IMR-90 (cell line): Measurements from ENCODE around the gene ATP8B2. TPM values are rescaled to one million over a fixed set of nuclear protein-coding genes. Genes with fewer than 3 reads are reported as not detected.

Source experiments
- ATAC-seq: fragments of 200-7000 bp; cut with Tn5 transposase; 2 replicates; pipeline ENCODE4 v1.9.1; 2020; ENCODE audit warnings: low read depth, mild to moderate bottlenecking, moderate library complexity
- BruUV-seq: library from RNA; stranded (reverse); fragments of 400-500 nt; replicated peaks from 2 replicates; lab custom pipeline; 2021; lab: Mats Ljungman, UMichigan
- CTCF ChIA-PET: fragments of 300-600 bp; formaldehyde crosslinking; extraction: SDS; loops from one replicate; lab custom pipeline; 2021; ENCODE audit warnings: antibody characterized with exemption; lab: Yijun Ruan, JAX
- POLR2A ChIA-PET: fragments of 300-600 bp; sonication (Branson Sonifier 250); formaldehyde crosslinking; loops from one replicate; lab custom pipeline; 2022; ENCODE audit warnings: antibody characterized with exemption; ENCODE audit not compliant: unreplicated experiment; lab: Charles Lee
- DNase-seq: peaks from one replicate; pipeline ENCODE4 v3.0.0; 2013
- H2AFZ ChIP-seq: replicated peaks from 2 replicates; pipeline ENCODE3; 2013; ENCODE audit warnings: low read length, mild to moderate bottlenecking; ENCODE audit not compliant: poor library complexity
- H2AK5ac ChIP-seq: 2 replicates; pipeline ENCODE4 v1.6.1; 2013; ENCODE audit warnings: low read depth, low read length, inconsistent platforms
- H2AK9ac ChIP-seq: replicated peaks from 2 replicates; pipeline ENCODE3; 2013; ENCODE audit warnings: mild to moderate bottlenecking, low read depth, low read length, moderate library complexity; ENCODE audit not compliant: poor library complexity
- H2BK120ac ChIP-seq: 2 replicates; pipeline ENCODE4 v1.6.1; 2013; ENCODE audit warnings: low read depth, low read length, inconsistent platforms
- H2BK15ac ChIP-seq: 3 replicates; pipeline ENCODE4 v1.6.1; 2013; ENCODE audit warnings: low read depth, low read length, inconsistent platforms
- H2BK20ac ChIP-seq: 2 replicates; pipeline ENCODE4 v1.6.1; 2013; ENCODE audit warnings: low read depth, mild to moderate bottlenecking, inconsistent platforms, low read length, moderate library complexity
- H2BK5ac ChIP-seq: 2 replicates; pipeline ENCODE4 v1.6.1; 2013; ENCODE audit warnings: mild to moderate bottlenecking, low read depth, low read length, inconsistent platforms; ENCODE audit not compliant: poor library complexity, severe bottlenecking
- H3K14ac ChIP-seq: replicated peaks from 2 replicates; pipeline ENCODE4 v1.6.1; 2013; ENCODE audit warnings: low read depth, low read length, inconsistent platforms
- H3K18ac ChIP-seq: 2 replicates; pipeline ENCODE4 v1.6.1; 2013; ENCODE audit warnings: low read depth, low read length, control low read depth
- H3K23ac ChIP-seq: 2 replicates; pipeline ENCODE4 v1.6.1; 2013; ENCODE audit warnings: low read depth, low read length, inconsistent platforms
- H3K27ac ChIP-seq: 2 replicates; pipeline ENCODE4 v1.5.1; 2013; ENCODE audit warnings: mild to moderate bottlenecking, control low read depth, low read length; ENCODE audit not compliant: insufficient read depth
- H3K27me3 ChIP-seq: 2 replicates; pipeline ENCODE4 v1.6.1; 2013; ENCODE audit warnings: low read length; ENCODE audit not compliant: control insufficient read depth, insufficient read depth
- H3K36me3 ChIP-seq: 2 replicates; pipeline ENCODE4 v1.6.1; 2013; ENCODE audit warnings: low read length, mixed read lengths; ENCODE audit not compliant: control insufficient read depth, insufficient read depth
- H3K4ac ChIP-seq: 2 replicates; pipeline ENCODE4 v1.6.1; 2013; ENCODE audit warnings: low read depth, low read length, inconsistent platforms
- H3K4me1 ChIP-seq: 2 replicates; pipeline ENCODE4 v1.6.1; 2013; ENCODE audit warnings: low read length, mixed read lengths; ENCODE audit not compliant: control insufficient read depth, insufficient read depth
- H3K4me2 ChIP-seq: 2 replicates; pipeline ENCODE4 v1.6.1; 2013; ENCODE audit warnings: low read depth, mild to moderate bottlenecking, control low read depth, low read length, moderate library complexity
- H3K4me3 ChIP-seq: 2 replicates; pipeline ENCODE4 v1.5.1; 2013; ENCODE audit warnings: low read depth, mild to moderate bottlenecking, control low read depth, low read length, moderate library complexity; ENCODE audit not compliant: insufficient read depth
- H3K56ac ChIP-seq: 2 replicates; pipeline ENCODE4 v1.6.1; 2013; ENCODE audit warnings: low read length, inconsistent platforms; ENCODE audit not compliant: insufficient read depth; ENCODE audit errors: extremely low read depth
- H3K79me1 ChIP-seq, 2 experiments: 2 replicates each; pipeline ENCODE4 v1.6.1; 2013; ENCODE audit warnings: low read length in 2 of 2, inconsistent platforms in 1 of 2, low read depth in 1 of 2
- H3K9ac ChIP-seq: 2 replicates; pipeline ENCODE4 v1.6.1; 2013; ENCODE audit warnings: low read depth, low read length, control low read depth
- H3K9me1 ChIP-seq: 2 replicates; pipeline ENCODE4 v1.6.1; 2013; ENCODE audit warnings: low read length, inconsistent platforms; ENCODE audit not compliant: insufficient read depth
- H3K9me3 ChIP-seq: 2 replicates; pipeline ENCODE4 v1.6.1; 2013; ENCODE audit warnings: low read length; ENCODE audit not compliant: control insufficient read depth, insufficient read depth
- H4K20me1 ChIP-seq: 2 replicates; pipeline ENCODE4 v1.6.1; 2013; ENCODE audit warnings: low read length, inconsistent platforms; ENCODE audit not compliant: insufficient read depth
- H4K5ac ChIP-seq: 2 replicates; pipeline ENCODE4 v1.6.1; 2013; ENCODE audit warnings: mild to moderate bottlenecking, low read depth, low read length, control low read depth
- H4K8ac ChIP-seq, 2 experiments: 2 replicates each; pipeline ENCODE4 v1.6.1; 2013; ENCODE audit warnings: low read depth in 2 of 2, low read length in 2 of 2, control low read depth in 1 of 2, inconsistent platforms in 1 of 2
- H4K91ac ChIP-seq: 2 replicates; pipeline ENCODE4 v1.6.1; 2013; ENCODE audit warnings: low read depth, low read length, inconsistent platforms; ENCODE audit not compliant: insufficient read depth
- BHLHE40 ChIP-seq: fragments of 150-350 bp; IDR thresholded peaks from 2 replicates; pipeline ENCODE4 v1.6.1; 2016; ENCODE audit warnings: mild to moderate bottlenecking, low read depth, low read length
- CEBPB ChIP-seq: IDR thresholded peaks from 2 replicates; pipeline ENCODE4 v1.6.1; 2012; ENCODE audit warnings: low read depth, low read length, improper control_type of control experiment
- CHD1 ChIP-seq: IDR thresholded peaks from 2 replicates; pipeline ENCODE4 v1.6.1; 2012; ENCODE audit warnings: low read depth, low read length, improper control_type of control experiment
- CTCF ChIP-seq: conservative IDR thresholded peaks from 2 replicates; pipeline ENCODE4 v1.5.1; 2012; ENCODE audit warnings: mild to moderate bottlenecking, low read depth, low read length, improper control_type of control experiment
- ELK1 ChIP-seq: fragments of 150-350 bp; IDR thresholded peaks from 2 replicates; pipeline ENCODE4 v1.6.1; 2016; ENCODE audit warnings: low read depth, mild to moderate bottlenecking, low read length, moderate library complexity, borderline replicate concordance
- FOS ChIP-seq: fragments of 150-350 bp; IDR thresholded peaks from 2 replicates; pipeline ENCODE4 v1.6.1; 2016; ENCODE audit warnings: low read depth, low read length
- MAFK ChIP-seq: IDR thresholded peaks from 2 replicates; pipeline ENCODE4 v1.6.1; 2012; ENCODE audit warnings: low read depth, low read length, improper control_type of control experiment
- MAZ ChIP-seq: IDR thresholded peaks from 2 replicates; pipeline ENCODE4 v1.6.1; 2012; ENCODE audit warnings: low read depth, mild to moderate bottlenecking, low read length, improper control_type of control experiment, moderate library complexity, borderline replicate concordance
- MXI1 ChIP-seq: IDR thresholded peaks from 2 replicates; pipeline ENCODE4 v1.6.1; 2012; ENCODE audit warnings: low read depth, mild to moderate bottlenecking, low read length, moderate library complexity, borderline replicate concordance
- NFE2L2 ChIP-seq: fragments of 150-350 bp; IDR thresholded peaks from 2 replicates; pipeline ENCODE4 v1.6.1; 2016; ENCODE audit warnings: low read depth, mild to moderate bottlenecking, low read length
- POLR2A ChIP-seq: IDR thresholded peaks from 2 replicates; pipeline ENCODE4 v1.6.1; 2012; ENCODE audit warnings: mild to moderate bottlenecking, low read depth, low read length
- RAD21 ChIP-seq: IDR thresholded peaks from 2 replicates; pipeline ENCODE4 v1.6.1; 2012; ENCODE audit warnings: low read length, improper control_type of control experiment
- RCOR1 ChIP-seq: IDR thresholded peaks from 2 replicates; pipeline ENCODE4 v1.6.1; 2012; ENCODE audit warnings: mild to moderate bottlenecking, low read length, improper control_type of control experiment; ENCODE audit not compliant: insufficient replicate concordance
- RFX5 ChIP-seq: IDR thresholded peaks from 2 replicates; pipeline ENCODE4 v1.8.0; 2012; ENCODE audit warnings: low read depth, mild to moderate bottlenecking, low read length, moderate library complexity
- SMC3 ChIP-seq: fragments of 150-350 bp; IDR thresholded peaks from 2 replicates; pipeline ENCODE4 v1.6.1; 2016; ENCODE audit warnings: low read depth, mild to moderate bottlenecking, antibody characterized with exemption, low read length, moderate library complexity
- USF2 ChIP-seq: fragments of 150-350 bp; IDR thresholded peaks from 2 replicates; pipeline ENCODE4 v1.6.1; 2017; ENCODE audit warnings: mild to moderate bottlenecking, antibody characterized with exemption, low read length, low read depth
- WGBS, 2 experiments: methylation state at CpG; one replicate each; pipeline versions ENCODE4 v1.1.5 to v1.1.7; 2013; ENCODE audit warnings: missing lambda C conversion rate in 2 of 2; ENCODE audit not compliant: insufficient read length in 1 of 2; ENCODE audit errors: extremely low coverage in 2 of 2; 5-methylcytosine and 5-hydroxymethylcytosine counted together
- dilution Hi-C: fragments of 300-500 bp; cut with HindIII; formaldehyde crosslinking; loops from one replicate; pipeline ENCODE4 v1.14.3; 2018; ENCODE audit warnings: low sequenced_read_pairs; ENCODE audit not compliant: unreplicated experiment
- in situ Hi-C: fragments of 300-500 bp; cut with MboI; formaldehyde crosslinking; loops from 3 replicates; pipeline ENCODE4 v1.14.3; 2019; ENCODE audit warnings: low sequenced_read_pairs, inconsistent platforms, mixed read lengths
- intact Hi-C: fragments of 100-400 bp; cut with micrococcal nuclease; formaldehyde crosslinking; loops from 2 replicates; pipeline ENCODE4 v1.10.0; 2022
- polyA plus RNA-seq, 3 experiments: library from polyadenylated mRNA; depleted of rRNA; stranded (reverse); fragments of >200 nt; gene quantifications; 2 replicates each; pipeline ENCODE4 v1.2.3, GENCODE V29; 2012; ENCODE audit warnings: low replicate concordance in 1 of 3
- total RNA-seq: library from RNA; depleted of rRNA; stranded (reverse); fragments of >200 nt; gene quantifications from 2 replicates; pipeline ENCODE4 v1.2.3, GENCODE V29; 2012

ATP8B2 gene
- total and polyA plus RNA-seq, 2 of the 4 experiments (the other 2 are of a cell fraction) = 79.4 to 91.0 TPM

- DNase-seq (no peak), ATAC-seq (no peak)
- POLR2A ChIA-PET = interaction anchor here (0.6 kb wide), 2 partner anchors 13 to 727 kb away, joined by 3 to 4 read pairs; partner anchors contain the start of gene ADAM15
- dilution Hi-C loops = no loop called here
- H3K79me1 ChIP-seq = peaks cover 20 to 38% of the 10 kb centered on the region in 2 experiments; a peak in 3 of 4 replicates
- H2AFZ ChIP-seq = peak overlapping the region; percentile 97
- H2BK5ac ChIP-seq = no peak overlapping the region
- in situ Hi-C loops = no loop called here
- H4K20me1 ChIP-seq = peaks cover 11% of the 10 kb centered on the region; the same call in 1 of the 2 replicates
- no peak overlapping the region for H2BK20ac ChIP-seq
- H3K27ac ChIP-seq = no peak overlapping the region
- no CpG with 5 or more reads among the region's 2 CpGs for WGBS, 2 experiments
- H3K4me3 ChIP-seq = no peak overlapping the region
- CTCF ChIA-PET = interaction anchor here (1.0 kb wide), 1 partner anchor 10 kb away, joined by 6 read pairs; no protein-coding TSS in a partner anchor
- H4K5ac ChIP-seq = no peak overlapping the region
- H3K14ac ChIP-seq = no peak overlapping the region
- H3K56ac ChIP-seq = 0 out of 2 replicates have a peak overlapping the region, but pooled peaks have one; percentile 35
- no peak overlapping the region for H3K9ac ChIP-seq
- no peak overlapping the region for H3K18ac ChIP-seq
- TF ChIP-seq MXI1 (no peak), MAZ (no peak), FOS (no peak), RFX5 (no peak), POLR2A (no peak), BHLHE40 (no peak), ELK1 (no peak), SMC3 (no peak), CEBPB (no peak), CTCF (no peak), MAFK (no peak), USF2 (no peak), NFE2L2 (no peak), RAD21 (no peak), RCOR1 (no peak), CHD1 (no peak)
- no peak overlapping the region for H2BK15ac ChIP-seq
- no peak overlapping the region for H3K23ac ChIP-seq
- H4K91ac ChIP-seq = no peak overlapping the region
- no peaks in the 10 kb centered on the region for H3K36me3 ChIP-seq
- peak overlapping the region in 1 of 2 experiments; percentile 37; a peak in 1 of 4 replicates for H4K8ac ChIP-seq
- BruUV-seq = no TSS peak
- 0 out of 2 replicates have a peak overlapping the region, but pooled peaks have one; percentile 32 for H3K4ac ChIP-seq
- no peaks in the 10 kb centered on the region for H3K9me3 ChIP-seq
- H3K4me2 ChIP-seq = no peak overlapping the region
- intact Hi-C loops = no loop called here
- peak overlapping the region; percentile 91 for H2AK9ac ChIP-seq
- no peak overlapping the region for H2BK120ac ChIP-seq
- H3K27me3 ChIP-seq = peaks cover 17% of the 10 kb centered on the region; the same call in 1 of the 2 replicates
- peaks cover 23% of the 10 kb centered on the region for H3K9me1 ChIP-seq
- peaks cover 20% of the 10 kb centered on the region for H3K4me1 ChIP-seq
- H2AK5ac ChIP-seq = no peak overlapping the region
These were observed 1.1 kb upstream of the ATP8B2 start for GRCh38 chr1:154324241-154324640.
